Left colon (tissue), 2 donors: ENCODE results near the gene NSRP1. TPM values are rescaled to one million over a fixed set of nuclear protein-coding genes. Genes with fewer than 3 reads are reported as not detected.
"Not testable (repeated sequence)": the region's sequence is repeated elsewhere in the genome, so short reads cannot be mapped to it uniquely, and the experiment has no call there.

ENCODE experiments used
- ATAC-seq: fragments of 200-7000 bp; cut with Tn5 transposase; one replicate; pipeline ENCODE4 v1.9.1; 2020; ENCODE audit warnings: mild to moderate bottlenecking, moderate library complexity
- DNase-seq, 2 donors: peaks; one replicate each; pipeline ENCODE4 v3.0.0-alpha.2; 2020
- intact Hi-C, 2 donors: fragments of 100-400 bp; cut with DNase I in 1 of 2; cut with micrococcal nuclease in 1 of 2; formaldehyde crosslinking; loops; one replicate each; pipeline versions ENCODE4 v1.11.2 to v1.14.0; 2022; cut with DNase I, micrococcal nuclease
- total RNA-seq, 2 donors: library from RNA; stranded (reverse); fragmentation: NEBNext Ultra II Directional; extraction: Animal tissue kit (Norgen Biotek cat#: 25700); gene quantifications; one replicate each; pipeline ENCODE4 v1.2.1, GENCODE V29; 2021
- donor health status: DM: no; HTN: no; CAD: no.
- donor health status: DM: yes; HTN: yes; CAD: no.

Gene NSRP1
- total RNA-seq, 2 donors from 2014 or later: 19.9 to 28.0 TPM

DNA sequence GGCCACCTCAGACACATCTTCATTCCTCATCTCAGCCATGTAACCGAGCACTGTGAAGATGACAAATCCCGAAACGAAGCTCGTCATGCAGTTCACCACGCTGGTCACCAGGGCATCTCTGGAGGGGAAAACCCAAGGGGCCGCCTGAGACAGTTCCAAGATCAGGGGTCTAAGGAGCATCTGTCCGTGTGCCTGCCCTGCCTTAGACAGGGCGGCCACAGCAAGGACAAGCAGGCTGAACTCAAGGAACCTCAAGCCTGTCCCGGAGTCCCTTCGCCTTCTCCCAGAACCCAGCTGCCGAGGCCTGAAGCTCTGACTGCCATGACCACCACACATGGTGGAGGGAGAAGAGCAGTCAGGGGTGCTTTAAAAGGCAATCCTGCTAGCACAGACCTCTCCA, 96.1 kb downstream of the NSRP1 start:
- DNase-seq (no peak), ATAC-seq (no peak)
- intact Hi-C loops: no loop called here

DNA sequence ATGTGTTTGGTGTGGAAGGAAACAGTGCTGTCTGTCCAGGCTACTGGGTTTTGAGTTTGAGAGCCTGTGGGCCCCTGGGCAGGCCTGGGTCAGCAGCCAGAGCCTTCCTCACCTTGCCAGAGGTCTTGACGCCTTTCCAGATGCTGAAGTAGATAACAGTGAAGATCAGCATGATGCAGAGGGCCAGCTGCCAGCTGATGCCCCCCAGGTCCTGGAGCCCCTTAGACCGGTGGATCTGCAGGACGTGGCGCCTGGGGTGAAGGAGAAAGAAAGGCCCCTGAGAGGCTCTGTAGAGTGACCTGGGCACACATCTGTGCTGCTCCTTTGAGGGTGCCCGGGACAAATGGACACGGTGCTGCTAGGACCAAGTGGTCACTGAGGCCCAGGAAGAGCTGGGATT, 100.4 kb downstream of the NSRP1 start:
- intact Hi-C loops: no loop called here
- DNase-seq: no peak
- no peak for ATAC-seq

DNA sequence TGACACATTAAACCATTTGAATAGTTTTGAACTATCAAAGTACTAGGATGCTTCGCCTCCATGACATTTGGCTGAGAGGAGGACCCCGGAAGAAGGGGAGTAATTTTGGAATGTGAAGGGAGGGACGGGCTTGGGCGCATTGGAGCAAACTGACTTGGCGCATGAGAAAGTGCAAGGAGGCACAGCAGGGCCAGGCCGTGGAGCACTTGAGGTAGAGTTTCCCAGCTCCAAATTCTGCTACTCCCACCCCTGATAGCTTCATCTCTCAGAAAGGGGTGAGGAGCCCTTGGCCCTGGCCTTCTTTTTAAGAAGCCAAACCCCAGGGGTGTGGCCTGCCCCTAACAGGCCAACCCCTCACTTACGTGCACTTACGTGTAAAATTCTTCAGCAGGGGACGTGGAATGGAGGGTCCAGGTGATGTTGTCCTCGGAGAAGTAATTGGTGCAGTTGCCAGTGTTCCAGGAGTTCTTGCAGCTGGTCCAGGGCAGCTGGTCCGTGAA, 101.2 kb downstream of the NSRP1 start:
- no peak for ATAC-seq
- no peak for DNase-seq
- intact Hi-C loops: no loop called here

DNA sequence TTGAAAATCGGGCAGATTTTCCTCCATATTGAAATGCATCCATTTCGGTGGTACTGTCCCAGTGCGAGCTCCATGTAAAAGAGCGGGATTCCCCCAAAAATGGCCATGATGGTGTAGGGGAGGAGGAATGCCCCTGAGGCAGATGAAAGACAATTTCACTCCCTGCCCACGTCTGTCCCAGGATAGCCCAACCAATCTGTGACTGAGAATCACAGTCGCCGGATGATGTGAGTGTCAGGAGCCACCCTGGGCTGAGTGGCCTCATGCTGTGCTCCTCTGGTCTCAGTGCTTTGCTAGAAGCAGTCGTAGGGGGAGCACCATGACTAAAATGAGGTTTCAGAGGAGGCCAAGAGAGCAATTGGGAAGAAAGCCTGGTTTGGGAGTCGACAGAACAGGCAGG, 102.2 kb downstream of the NSRP1 start:
- no peak for ATAC-seq
- no peak for DNase-seq
- intact Hi-C loops: no loop called here

DNA sequence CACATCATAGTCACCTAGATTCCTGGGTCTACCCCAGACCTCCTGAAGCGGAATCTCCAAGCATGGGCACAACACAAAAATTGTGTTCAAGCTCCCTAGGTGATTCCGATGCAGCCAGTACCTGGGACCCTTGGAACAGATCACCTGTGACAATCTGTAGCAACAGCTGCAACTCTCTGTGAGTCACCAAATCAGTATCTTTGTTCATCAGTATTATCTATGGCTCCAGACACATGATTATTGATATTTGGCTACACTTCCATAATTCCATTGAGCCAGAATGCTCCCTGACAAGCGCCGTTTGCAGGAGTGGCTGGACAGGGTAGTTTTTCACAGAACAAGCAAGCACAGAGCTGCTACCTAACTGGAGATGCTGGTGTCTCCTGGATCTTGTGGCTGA, 102.7 kb downstream of the NSRP1 start:
- DNase-seq (no peak), ATAC-seq (no peak)
- intact Hi-C loops: no loop called here

DNA sequence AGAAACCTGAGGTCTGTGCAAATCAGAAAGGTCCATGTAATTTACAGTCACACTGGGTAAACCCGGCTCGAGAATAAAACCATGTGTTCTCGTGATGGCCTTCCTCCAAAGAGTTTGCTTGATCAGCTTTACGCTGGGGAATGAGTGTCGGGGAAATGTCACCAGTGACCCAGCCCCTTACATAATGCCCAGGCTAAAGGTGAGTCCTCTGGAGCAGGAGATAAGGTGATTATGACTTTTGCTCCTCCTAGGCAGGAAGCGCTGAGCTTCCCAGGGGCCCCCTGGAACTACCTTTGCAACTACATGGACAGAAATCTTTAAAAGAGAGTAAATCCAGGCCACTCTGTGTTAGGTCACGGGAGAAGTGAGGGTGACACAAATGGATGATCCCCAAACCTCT, 103.2 kb downstream of the NSRP1 start:
- peak; percentile 66 for ATAC-seq
- intact Hi-C loops: no loop called here
- DNase-seq: no peak

DNA sequence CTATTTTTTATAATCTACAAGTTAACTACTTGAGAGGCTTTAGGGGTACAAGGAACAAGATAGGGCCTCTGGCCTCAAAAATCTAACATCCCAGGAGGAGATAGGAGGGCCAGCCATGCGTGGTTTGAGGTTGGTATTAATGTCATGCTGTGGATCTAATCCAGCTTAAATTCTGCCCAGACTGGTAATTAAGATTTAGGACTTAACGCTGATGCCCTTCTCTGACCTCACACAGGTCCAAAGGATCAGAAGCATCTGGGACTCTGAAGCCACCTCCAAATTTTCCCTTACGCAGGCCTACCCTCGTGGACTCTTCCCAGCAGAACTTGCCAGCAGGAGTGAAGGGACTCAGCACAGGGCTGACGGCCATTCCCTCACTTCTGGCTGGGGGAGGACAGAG, 103.8 kb downstream of the NSRP1 start:
- ATAC-seq (no peak), DNase-seq (no peak)
- intact Hi-C loops: no loop called here

DNA sequence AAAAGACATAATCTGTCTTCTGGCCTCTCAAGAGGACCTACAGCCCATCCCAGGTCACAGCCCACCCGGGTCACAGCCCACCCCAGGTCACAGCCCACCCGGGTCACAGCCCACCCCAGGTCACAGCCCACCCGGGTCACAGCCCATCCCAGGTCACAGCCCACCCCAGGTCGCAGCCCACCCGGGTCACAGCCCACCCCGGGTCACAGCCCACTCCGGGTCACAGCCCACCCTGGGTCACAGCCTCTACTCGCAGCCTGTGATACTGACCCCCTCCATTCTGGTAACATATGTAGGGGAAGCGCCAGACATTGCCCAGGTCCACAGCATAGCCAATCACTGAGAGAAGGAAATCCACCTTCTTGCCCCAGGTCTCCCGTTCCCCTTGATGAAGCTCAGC, 104.7 kb downstream of the NSRP1 start:
- intact Hi-C loops: no loop called here
- ATAC-seq (no peak), DNase-seq (no peak)

DNA sequence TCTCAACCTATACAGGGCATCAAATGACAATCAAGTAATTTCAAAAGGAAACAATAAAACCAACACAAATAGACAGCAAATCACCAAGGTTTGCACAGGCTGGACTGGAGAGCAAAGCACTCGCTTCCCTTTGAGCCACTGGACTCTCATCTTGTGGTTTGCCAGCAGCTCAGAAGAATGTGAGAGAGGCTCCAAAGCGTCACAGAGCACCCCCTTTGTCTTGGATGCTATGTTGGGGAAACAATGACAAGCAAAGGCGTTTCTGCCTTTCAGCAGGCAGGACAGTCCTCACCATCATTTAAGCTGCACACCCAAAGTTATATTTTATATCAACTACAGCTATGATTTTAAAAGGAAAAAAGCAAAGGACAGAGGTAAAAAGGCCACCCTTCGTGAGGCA, 105.6 kb downstream of the NSRP1 start:
- ATAC-seq: no peak
- DNase-seq: no peak
- intact Hi-C loops: no loop called here

DNA sequence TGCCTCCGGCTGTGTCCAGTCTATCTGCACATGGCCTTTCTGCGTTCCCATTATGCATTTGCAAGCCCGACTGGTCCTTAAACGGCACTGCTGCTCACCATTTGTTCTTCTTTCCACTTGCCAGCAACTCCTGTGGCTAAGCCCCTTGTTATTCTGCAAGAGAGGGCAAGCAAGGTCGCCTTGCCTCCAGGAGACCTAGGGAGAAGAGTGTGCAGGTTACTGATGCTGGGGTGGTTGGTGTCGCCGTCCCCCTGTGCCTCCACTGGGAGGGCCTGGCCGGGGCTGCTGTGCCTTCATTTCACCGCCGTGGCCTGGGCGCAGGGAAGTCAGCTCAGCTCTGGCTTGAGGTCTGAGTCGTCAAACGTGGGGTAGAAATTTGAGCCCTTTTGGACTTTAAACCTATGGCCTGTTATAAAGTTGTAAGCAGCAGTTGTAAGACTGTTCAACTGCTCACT, 106.1 kb downstream of the NSRP1 start:
- ATAC-seq: peak; percentile 91
- intact Hi-C loops: no loop called here
- DNase-seq: peak in 1 of 2 donors; percentile 31

DNA sequence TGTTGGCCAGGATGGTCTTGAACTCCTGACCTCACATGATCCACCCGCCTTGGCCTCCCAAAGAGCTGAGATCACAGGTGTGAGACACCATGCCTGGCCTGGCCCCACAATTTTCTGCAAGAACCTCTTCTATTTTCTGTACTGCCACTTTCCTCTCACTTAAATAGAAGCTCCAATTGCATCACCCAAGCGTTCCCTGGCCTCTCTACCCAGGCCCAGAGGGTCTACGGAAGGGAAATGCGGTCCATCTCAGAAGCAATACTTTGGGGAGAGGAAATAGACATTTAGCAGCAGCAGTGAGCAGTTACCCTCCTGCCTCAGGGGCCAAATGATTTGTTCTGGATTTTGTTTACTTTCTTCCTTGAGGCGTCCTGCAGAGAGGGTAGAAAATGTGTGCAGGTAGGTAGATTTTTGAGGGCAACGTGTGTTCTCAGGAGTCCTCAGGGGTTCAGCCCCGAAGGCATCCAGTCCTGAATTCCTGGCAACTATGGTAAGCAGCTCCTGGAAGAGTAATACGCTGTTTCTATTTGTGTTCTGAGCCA, 107.9 kb downstream of the NSRP1 start:
- ATAC-seq (no peak), DNase-seq (no peak)
- intact Hi-C loops: no loop called here

DNA sequence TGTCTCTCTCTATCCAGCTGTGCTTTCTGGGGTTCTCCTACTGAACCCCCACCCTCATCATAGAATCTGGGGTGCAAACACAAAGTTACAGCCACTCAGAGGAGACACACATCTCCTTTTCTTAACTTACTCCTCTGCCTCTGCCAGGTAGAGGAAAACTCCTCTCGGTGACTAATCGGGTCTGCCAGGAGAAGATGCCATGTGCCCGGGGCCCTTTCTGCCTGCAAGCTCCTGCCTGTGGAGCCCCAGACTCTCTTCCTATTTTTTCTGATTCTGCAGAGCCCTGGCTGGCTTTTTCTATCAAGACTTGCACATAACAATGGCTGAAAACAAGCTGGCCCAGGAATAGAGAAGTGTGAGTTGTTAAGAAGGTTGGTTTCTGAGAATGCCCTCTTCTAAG, 108.5 kb downstream of the NSRP1 start:
- no peak for ATAC-seq
- intact Hi-C loops: no loop called here
- DNase-seq: no peak

DNA sequence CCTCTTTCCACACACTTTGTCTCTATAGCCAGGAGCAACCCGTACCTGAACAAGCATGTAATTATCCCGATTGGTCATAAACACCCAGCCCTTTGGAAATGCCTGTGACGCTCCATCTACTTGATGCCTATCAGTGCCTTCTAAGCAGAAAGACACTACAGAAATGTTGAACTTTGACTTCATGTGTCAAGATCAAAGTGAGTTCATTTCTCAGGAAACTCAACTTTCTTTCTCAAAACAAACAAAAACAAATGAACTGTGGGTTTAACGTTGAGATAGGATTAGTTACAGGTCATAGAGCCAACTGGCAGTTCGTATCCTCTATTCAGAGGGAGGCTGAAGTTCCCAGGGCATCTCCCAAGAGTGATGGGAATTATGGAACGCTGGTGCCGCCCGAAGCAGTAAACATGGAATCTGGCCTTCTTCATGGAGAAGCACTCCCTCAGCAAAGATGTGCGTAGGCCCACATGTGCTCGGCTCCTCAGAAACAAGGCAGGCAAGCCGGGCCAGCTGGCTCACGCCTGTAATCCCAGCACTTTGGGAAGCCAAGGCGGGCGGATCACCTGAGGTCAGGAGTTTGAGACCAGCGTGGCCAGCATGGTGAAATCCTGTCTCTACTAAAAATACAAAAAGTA, 109.4 kb downstream of the NSRP1 start:
- no peak for DNase-seq
- intact Hi-C loops: no loop called here
- ATAC-seq: peak; percentile 69

DNA sequence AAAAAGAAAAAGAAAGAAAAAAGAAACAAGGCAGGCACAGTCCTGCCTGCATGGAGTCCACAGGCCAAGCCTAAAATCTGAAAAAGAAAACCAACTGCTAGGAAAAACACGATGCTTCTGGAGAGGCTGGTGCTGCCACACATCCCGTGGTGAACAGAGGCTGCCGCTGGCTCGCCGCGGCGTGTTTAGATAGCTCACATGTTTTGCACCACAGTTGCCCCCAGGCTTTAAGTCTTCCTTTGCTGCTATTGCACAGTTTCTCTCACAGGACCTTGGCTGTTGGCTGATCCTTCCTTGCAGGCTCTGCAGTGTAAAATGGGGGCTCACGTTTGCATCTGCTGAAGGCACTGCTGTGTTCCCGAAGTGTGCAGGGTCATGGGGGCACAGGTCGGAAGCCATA, 110.3 kb downstream of the NSRP1 start:
- ATAC-seq (no peak), DNase-seq (no peak)
- intact Hi-C loops: no loop called here

DNA sequence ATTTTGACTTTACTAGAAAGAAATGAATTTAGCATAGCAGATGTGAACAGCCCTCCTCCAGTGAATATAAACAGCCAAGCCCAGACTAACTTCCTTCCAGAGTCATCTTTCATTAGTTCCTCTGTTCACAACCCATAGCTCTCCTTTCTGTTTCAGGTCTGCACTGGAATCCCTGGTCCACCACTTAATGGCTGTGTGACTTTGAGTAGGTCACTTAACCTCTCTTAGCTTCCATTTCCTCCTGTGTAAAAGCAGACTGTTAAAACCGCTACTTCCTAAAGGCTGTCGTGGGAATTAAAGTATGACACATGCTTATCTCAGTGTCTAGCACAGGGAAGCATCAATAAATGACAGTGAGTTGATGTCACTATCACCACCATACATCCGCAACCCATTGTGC, 111.4 kb downstream of the NSRP1 start:
- intact Hi-C loops: no loop called here
- DNase-seq (no peak), ATAC-seq (no peak)

DNA sequence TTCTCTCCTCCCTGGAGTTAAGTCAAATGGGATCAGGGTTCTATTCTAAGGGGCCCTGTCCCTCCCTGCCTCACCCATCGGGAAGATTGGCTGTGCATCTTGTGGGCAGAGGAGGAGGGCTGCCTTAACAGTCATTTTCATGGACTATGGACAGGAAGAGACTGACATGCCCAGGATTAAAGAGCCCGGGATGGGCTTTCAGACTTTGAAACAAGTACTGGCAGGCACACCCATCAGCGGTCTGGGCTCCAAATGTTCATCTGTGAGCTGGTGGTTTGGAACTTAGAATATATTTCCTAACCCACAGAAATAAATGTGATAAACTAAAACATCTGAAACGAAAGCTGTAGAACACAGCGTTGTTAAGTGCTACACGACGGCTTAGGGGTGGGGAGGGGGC, 112.4 kb downstream of the NSRP1 start:
- intact Hi-C loops: no loop called here
- ATAC-seq (peak; percentile 89), DNase-seq (peak in 1 of 2 donors; percentile 24)

DNA sequence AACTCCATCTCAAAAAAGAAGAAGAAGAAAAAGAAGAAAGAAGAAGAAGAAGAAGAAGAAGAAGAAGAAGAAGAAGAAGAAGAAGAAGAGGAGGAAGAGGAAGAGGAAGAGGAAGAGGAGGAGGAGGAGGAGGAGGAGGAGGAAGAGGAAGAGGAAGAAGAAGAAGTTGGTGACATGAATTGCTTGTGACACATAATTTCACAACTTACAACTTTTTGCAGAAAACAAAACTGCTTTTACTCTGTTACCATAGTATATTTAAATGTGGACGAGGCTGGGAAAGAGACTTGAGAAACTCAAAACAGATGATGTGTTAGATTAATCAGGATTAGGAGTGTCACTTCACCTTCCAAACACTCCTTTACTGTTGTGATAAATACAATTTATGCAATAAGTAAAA, 113.4 kb downstream of the NSRP1 start:
- ATAC-seq, intact Hi-C loops, DNase-seq: not testable (repeated sequence)

DNA sequence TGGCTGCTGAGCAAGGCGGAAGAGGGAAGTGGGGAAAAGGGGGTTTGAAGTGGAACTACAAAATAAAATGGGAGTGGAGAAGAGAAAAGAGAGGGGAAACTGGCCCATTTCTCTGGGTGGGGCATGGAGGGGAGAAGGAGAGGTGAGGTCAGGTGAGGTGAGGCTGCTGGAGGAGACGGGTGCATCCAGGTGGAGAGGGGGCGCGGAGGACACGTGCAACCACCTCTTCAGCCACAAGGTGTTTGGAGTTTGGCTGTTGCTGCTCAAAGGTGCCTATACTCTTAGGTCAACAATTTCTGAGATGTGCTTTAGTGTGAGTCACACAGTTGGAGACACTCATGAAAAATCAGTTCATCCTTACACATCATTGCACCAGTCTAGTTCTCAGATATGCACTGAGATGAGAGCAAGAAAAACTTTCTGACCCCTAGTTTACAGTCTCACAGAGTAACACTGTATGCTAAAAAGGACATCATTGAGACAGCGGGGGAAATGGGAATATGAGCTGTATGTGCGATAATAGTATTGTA, 114.0 kb downstream of the NSRP1 start:
- DNase-seq (no peak), ATAC-seq (no peak)
- intact Hi-C loops: no loop called here

DNA sequence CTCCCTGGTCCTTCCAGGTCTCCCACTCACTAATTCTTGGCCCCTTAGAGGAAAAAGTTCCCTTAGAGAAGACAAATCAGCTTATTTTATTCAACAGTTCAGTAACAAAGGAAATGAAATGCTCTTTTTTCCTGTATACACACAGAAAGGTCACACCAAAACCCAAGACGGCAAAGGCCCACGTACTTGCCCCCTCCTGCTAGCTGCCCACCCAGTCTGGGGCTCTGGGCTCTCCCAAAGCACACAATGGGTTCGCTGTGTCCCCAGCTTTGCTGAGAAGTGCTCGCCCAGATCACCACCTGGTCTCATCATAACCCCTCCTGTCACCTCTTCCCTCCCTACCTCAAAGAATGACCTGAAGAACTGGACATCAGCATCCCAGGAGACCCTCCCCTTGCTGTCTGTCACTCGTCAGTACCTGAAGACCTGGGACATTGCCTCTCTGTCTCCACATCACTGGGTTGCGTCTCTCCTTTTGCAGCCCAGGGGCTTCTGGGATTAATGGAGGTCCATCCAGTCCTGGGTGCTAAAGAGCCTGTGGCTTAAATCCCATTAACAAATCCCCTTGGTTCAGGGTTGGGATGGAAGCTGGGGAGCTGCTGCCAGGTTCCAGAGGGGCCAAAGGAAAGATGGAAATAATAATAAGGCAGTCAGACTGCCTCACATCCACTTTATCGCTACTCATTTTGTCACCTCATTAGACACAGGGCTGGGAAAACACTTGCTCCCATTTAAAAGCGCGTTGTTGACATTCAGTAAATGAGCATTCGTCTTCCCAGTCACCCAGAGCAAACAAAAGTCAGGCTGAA, 115.6 kb downstream of the NSRP1 start:
- DNase-seq: no peak
- intact Hi-C loops: no loop called here
- ATAC-seq: no peak

DNA sequence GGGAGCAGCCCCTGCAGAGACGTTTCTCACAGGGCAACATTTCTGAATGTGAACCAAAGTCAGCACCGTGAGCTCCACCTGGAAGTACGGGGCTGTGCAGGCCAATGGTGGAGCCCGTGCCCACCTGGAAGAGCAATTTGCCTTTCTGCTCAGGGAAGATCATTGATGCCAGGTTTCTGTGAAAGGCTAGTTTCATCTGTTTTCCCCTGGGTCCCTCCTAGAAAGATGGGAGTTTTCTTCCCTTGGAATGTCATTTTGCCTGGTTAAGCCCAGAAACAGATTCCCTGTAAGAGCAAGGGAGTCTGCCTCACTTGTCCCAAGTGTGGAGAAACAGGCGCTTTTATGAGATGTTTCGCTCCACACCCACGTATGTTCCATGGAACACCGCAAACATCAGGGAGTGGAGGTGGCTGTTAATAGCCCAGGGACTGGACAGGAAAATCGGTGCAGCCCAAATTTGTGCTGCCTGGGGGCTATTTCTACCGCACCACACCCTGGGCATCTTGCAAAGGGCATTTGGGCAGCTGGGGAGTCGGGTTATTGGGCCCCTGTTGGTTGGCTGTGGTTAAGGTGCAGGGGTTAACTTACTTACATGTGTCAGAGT, 116.3 kb downstream of the NSRP1 start:
- ATAC-seq: no peak
- intact Hi-C loops: no loop called here

More for the DNA sequence above, 116.3 kb downstream of the NSRP1 start:
- no peak for DNase-seq
